T-helper 9 cell (primary cell): ENCODE results near the gene FHIT.

Experiments used
- DNase-seq: peaks from one replicate; pipeline ENCODE4 v3.0.0-alpha.2; 2020

FHIT gene

GRCh38 chr3:60009931-60010478 is 1241.2 kb downstream of the FHIT start:
- no peak for DNase-seq

GRCh38 chr3:60001369-60001768 is 1249.9 kb downstream of the FHIT start:
- DNase-seq, result no peak

- no peak for DNase-seq
These were observed 1250.7 kb downstream of the FHIT start for GRCh38 chr3:60000311-60001105.

- DNase-seq, result no peak
These were observed 1253.2 kb downstream of the FHIT start for GRCh38 chr3:59998058-59998457.

GRCh38 chr3:59997583-59997982 is 1253.7 kb downstream of the FHIT start:
- DNase-seq, result no peak

GRCh38 chr3:59996056-59996455 is 1255.2 kb downstream of the FHIT start:
- DNase-seq, result no peak

GRCh38 chr3:59995563-59995962 is 1255.7 kb downstream of the FHIT start:
- DNase-seq, result no peak

GRCh38 chr3:59994732-59995304 is 1256.4 kb downstream of the FHIT start:
- no peak for DNase-seq

- DNase-seq, result no peak
These were observed 1258.7 kb downstream of the FHIT start for GRCh38 chr3:59992578-59992977.

- DNase-seq, result no peak
These were observed 1260.3 kb downstream of the FHIT start for GRCh38 chr3:59990915-59991314.

- DNase-seq, result no peak
These were observed 1268.7 kb downstream of the FHIT start for GRCh38 chr3:59982510-59982909.

- no peak for DNase-seq
These were observed 1269.9 kb downstream of the FHIT start for GRCh38 chr3:59981377-59981776.

GRCh38 chr3:59980576-59980975 is 1270.7 kb downstream of the FHIT start:
- DNase-seq, result no peak

- DNase-seq, result no peak
These were observed 1271.7 kb downstream of the FHIT start for GRCh38 chr3:59979542-59979941.

GRCh38 chr3:59978979-59979378 is 1272.3 kb downstream of the FHIT start:
- DNase-seq, result no peak

GRCh38 chr3:59970796-59971195 is 1280.5 kb downstream of the FHIT start:
- no peak for DNase-seq

- no peak for DNase-seq
These were observed 1280.9 kb downstream of the FHIT start for GRCh38 chr3:59970376-59970775.

- no peak for DNase-seq
These were observed 1282.7 kb downstream of the FHIT start for GRCh38 chr3:59968513-59969045.

- no peak for DNase-seq
These were observed 1287.6 kb downstream of the FHIT start for GRCh38 chr3:59963676-59964075.

- no peak for DNase-seq
These were observed 1294.1 kb downstream of the FHIT start for GRCh38 chr3:59957150-59957549.

- DNase-seq, result no peak
These were observed 1298.1 kb downstream of the FHIT start for GRCh38 chr3:59953104-59953503.

- no peak for DNase-seq
These were observed 1301.9 kb downstream of the FHIT start for GRCh38 chr3:59949311-59949710.

- DNase-seq, result no peak
These were observed 1304.9 kb downstream of the FHIT start for GRCh38 chr3:59946401-59946800.

- DNase-seq, result no peak
These were observed 1310.5 kb downstream of the FHIT start for GRCh38 chr3:59940718-59941117.
